ENCODE data around the gene TBX3.

DNA sequence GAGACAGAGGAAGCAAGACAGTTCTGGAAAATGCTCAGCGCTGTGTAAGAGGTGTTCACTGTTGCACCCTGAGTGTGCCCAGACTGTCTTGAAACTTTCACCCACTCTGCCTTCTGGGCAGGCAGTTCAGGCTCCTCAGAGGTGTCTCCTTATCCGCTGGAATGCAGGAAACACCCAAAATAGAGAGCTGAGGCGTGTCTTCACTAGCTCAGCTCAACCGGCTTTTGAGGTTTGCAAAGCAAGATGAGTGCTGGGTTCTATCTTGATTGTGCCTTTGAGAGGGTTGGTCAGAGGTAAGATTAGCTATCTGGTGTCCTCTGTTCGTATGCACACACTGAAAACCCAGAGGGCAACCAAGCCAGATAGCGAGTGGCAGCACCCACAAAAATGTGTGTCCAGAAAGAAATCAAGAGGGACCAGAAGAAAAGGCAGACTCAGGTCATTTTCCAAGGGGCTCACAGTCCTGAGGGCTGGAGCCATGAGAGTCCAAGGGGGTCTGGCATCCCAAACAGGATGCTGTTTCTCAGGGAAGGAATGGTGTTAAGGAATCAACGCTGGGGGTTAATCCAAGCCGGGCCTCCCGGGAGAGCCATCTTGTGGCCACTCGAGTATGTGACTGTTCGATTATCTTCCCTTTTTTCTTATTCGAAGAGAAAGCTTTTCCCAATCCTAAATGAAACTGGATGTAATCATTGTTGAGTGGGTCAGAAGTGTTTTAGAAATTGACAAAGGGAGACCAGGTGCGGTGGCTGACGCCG is 47.1 kb downstream of the TBX3 start:
- TF ChIP-seq POLR2A (IDR thresholded peaks at IDR 0.05) = no peak
- TF ChIP-seq CTCF (IDR thresholded peaks at IDR 0.05) = peak in 3 of 4 donors; percentile 30 to 50 (median 44)

All from right lobe of liver (tissue), 4 donors.